K562 (cell line): ENCODE results near the gene SLC9A3. TPM values are rescaled to one million over a fixed set of nuclear protein-coding genes. Genes with fewer than 3 reads are reported as not detected.

ENCODE experiments used
- BRD4 ChIP-seq: fragments of 200-600 bp; sonication (generic); IDR thresholded peaks from 2 replicates; pipeline ENCODE4 v1.6.1; 2017; ENCODE audit warnings: inconsistent platforms
- CEBPG ChIP-seq, 3 experiments: fragments of 200-800 bp in 1 of 3; sonication (Bioruptor generic) in 1 of 3; sonication (generic) in 1 of 3; formaldehyde crosslinking in 1 of 3; IDR thresholded peaks in 2 of 3; conservative IDR thresholded peaks in 1 of 3; 2 replicates each; pipeline versions ENCODE4 v1.6.1 to v1.8.0; 2016 to 2022; ENCODE audit warnings: missing compliant biosample characterization in 2 of 3, missing genetic modification characterization in 2 of 3, mild to moderate bottlenecking in 1 of 3, missing genetic modification reagents in 1 of 3
- ELF4 ChIP-seq: fragments of 450-650 bp; formaldehyde crosslinking; IDR thresholded peaks from 2 replicates; pipeline ENCODE4 v1.4.0; 2022; ENCODE audit warnings: missing genetic modification characterization
- HEY1 ChIP-seq: fragments of 250-450 bp; sonication (Bioruptor Pico); IDR thresholded peaks from 2 replicates; pipeline ENCODE4 v1.5.0; 2020; ENCODE audit warnings: mild to moderate bottlenecking, moderate library complexity, borderline replicate concordance
- MEF2A ChIP-seq: IDR thresholded peaks from 2 replicates; pipeline ENCODE4 v1.6.1; 2011; ENCODE audit warnings: low read depth, mild to moderate bottlenecking, low read length, moderate library complexity; ENCODE audit not compliant: control insufficient read depth
- NUFIP1 ChIP-seq: fragments of 450-650 bp; IDR thresholded peaks from 2 replicates; pipeline ENCODE4 v1.6.1; 2018; ENCODE audit not compliant: partially characterized antibody
- U2AF2 ChIP-seq: fragments of 200-400 bp; formaldehyde crosslinking; optimal IDR thresholded peaks from 2 replicates; pipeline ENCODE3; 2017; ENCODE audit warnings: low read depth, mild to moderate bottlenecking, low read length
- ZNF134 ChIP-seq: fragments of 250-450 bp; sonication (Bioruptor Pico); conservative IDR thresholded peaks from 2 replicates; pipeline ENCODE4 v1.4.0; 2020
- ZNF395 ChIP-seq: fragments of 200-800 bp; sonication (Bioruptor generic); IDR thresholded peaks from 2 replicates; pipeline ENCODE4 v1.6.1; 2017; ENCODE audit warnings: missing genetic modification characterization, missing compliant biosample characterization
- polyA plus RNA-seq, 8 experiments: library from polyadenylated mRNA; depleted of rRNA in 4 of 8; stranded (reverse) in 5 of 8; unstranded in 3 of 8; fragments of >200 nt; fragmentation: Nextera tagmentation in 2 of 8; fragmentation: Illumina TruSeq in 1 of 8; extraction: Ambion mirVana in 2 of 8; extraction: Trizol in 1 of 8; gene quantifications; 2 replicates each; pipeline versions ENCODE4 v1.2.1 to v1.2.3, GENCODE V29; 2011 to 2014; ENCODE audit warnings: inconsistent platforms in 1 of 8, missing spikeins in 1 of 8
- total RNA-seq, 7 experiments: library from RNA; depleted of rRNA in 6 of 7; stranded (reverse); fragments of >200 nt in 6 of 7; fragmentation: Illumina TruSeq in 2 of 7; extraction: Trizol in 2 of 7; gene quantifications; 2 replicates each; pipeline versions ENCODE4 v1.2.1 to v1.2.3, GENCODE V29; 2011 to 2021; ENCODE audit warnings: low replicate concordance in 1 of 7
- TF ChIP-seq, protein P1 (sequence below): IDR thresholded peaks from 2 replicates; pipeline ENCODE4 v1.6.1; 2016; ENCODE audit warnings: missing genetic modification characterization, missing compliant biosample characterization
- TF ChIP-seq, protein P2 (sequence below): IDR thresholded peaks from 3 replicates; pipeline ENCODE4 v1.6.1; 2011; ENCODE audit warnings: borderline replicate concordance, mild to moderate bottlenecking; ENCODE audit not compliant: insufficient read length, insufficient read depth

Gene SLC9A3
- total and polyA plus RNA-seq, 9 of the 15 experiments (the other 6 are each of a cell fraction or from before 2014, with no cell fraction given) = 1.5 to 5.8 (median 3.7) TPM; not detected in 2

GRCh38 chr5:570886-571285 lies 46.6 kb upstream of the SLC9A3 start (continued):
- TF ChIP-seq MEF2A = no peak
- no peak for TF ChIP-seq CEBPG (CRISPR knock-in tag; IDR thresholded peaks at IDR 0.05)
- TF ChIP-seq CEBPG (tag; conservative IDR thresholded peaks at IDR 0.05 in 1 of 2, IDR thresholded peaks at IDR 0.05 in 1 of 2) = no peak
- no peak for TF ChIP-seq ELF4 (CRISPR knock-in tag)
- TF ChIP-seq ZNF395 (CRISPR knock-in tag) = no peak
- no peak for TF ChIP-seq U2AF2
- no peak for TF ChIP-seq ZNF134 (CRISPR knock-in tag)
- TF ChIP-seq BRD4 = no peak
- TF ChIP-seq, protein P1, sequence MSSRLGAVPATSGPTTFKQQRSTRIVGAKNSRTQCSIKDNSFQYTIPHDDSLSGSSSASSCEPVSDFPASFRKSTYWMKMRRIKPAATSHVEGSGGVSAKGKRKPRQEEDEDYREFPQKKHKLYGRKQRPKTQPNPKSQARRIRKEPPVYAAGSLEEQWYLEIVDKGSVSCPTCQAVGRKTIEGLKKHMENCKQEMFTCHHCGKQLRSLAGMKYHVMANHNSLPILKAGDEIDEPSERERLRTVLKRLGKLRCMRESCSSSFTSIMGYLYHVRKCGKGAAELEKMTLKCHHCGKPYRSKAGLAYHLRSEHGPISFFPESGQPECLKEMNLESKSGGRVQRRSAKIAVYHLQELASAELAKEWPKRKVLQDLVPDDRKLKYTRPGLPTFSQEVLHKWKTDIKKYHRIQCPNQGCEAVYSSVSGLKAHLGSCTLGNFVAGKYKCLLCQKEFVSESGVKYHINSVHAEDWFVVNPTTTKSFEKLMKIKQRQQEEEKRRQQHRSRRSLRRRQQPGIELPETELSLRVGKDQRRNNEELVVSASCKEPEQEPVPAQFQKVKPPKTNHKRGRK (tag) = no peak
- TF ChIP-seq NUFIP1 = no peak
- no peak for TF ChIP-seq HEY1 (CRISPR knock-in tag)
- TF ChIP-seq, protein P2, sequence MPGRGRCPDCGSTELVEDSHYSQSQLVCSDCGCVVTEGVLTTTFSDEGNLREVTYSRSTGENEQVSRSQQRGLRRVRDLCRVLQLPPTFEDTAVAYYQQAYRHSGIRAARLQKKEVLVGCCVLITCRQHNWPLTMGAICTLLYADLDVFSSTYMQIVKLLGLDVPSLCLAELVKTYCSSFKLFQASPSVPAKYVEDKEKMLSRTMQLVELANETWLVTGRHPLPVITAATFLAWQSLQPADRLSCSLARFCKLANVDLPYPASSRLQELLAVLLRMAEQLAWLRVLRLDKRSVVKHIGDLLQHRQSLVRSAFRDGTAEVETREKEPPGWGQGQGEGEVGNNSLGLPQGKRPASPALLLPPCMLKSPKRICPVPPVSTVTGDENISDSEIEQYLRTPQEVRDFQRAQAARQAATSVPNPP = no peak
